MM.1S (cell line): ENCODE data around the gene ARL3.

ENCODE experiments used
- DNase-seq: peaks from one replicate; pipeline ENCODE4 v3.0.0-alpha.2; 2015
- H2AFZ ChIP-seq: fragments of 300-600 bp; sonication (generic); 2 replicates; pipeline ENCODE4 v1.6.0; 2016; ENCODE audit warnings: antibody characterized with exemption, low read length
- H3F3A ChIP-seq: fragments of 300-600 bp; sonication (generic); 2 replicates; pipeline ENCODE4 v1.6.1; 2016; ENCODE audit warnings: mild to moderate bottlenecking, antibody characterized with exemption, low read length, moderate library complexity, mixed read lengths; ENCODE audit not compliant: insufficient read depth
- H3K27ac ChIP-seq: fragments of 300-600 bp; sonication (generic); 2 replicates; pipeline ENCODE4 v1.5.1; 2016; ENCODE audit warnings: mild to moderate bottlenecking, low read length
- H3K27me3 ChIP-seq: fragments of 300-600 bp; sonication (generic); replicated peaks from 2 replicates; pipeline ENCODE4 v1.6.0; 2016; ENCODE audit warnings: low read length; ENCODE audit not compliant: insufficient read depth
- H3K36me3 ChIP-seq: fragments of 300-600 bp; sonication (generic); replicated peaks from 2 replicates; pipeline ENCODE4 v1.6.1; 2016; ENCODE audit warnings: mild to moderate bottlenecking, low read length, mixed read lengths; ENCODE audit not compliant: insufficient read depth
- H3K4me1 ChIP-seq: fragments of 300-600 bp; sonication (generic); 2 replicates; pipeline ENCODE4 v1.6.1; 2016; ENCODE audit warnings: low read length, mixed read lengths
- H3K4me2 ChIP-seq: fragments of 300-600 bp; sonication (generic); 2 replicates; pipeline ENCODE4 v1.6.0; 2016; ENCODE audit warnings: low read depth, low read length
- H3K4me3 ChIP-seq: fragments of 300-600 bp; sonication (generic); 2 replicates; pipeline ENCODE4 v1.5.1; 2016; ENCODE audit warnings: low read length, mixed read lengths
- H3K79me2 ChIP-seq: fragments of 300-600 bp; sonication (generic); 2 replicates; pipeline ENCODE4 v1.6.1; 2016; ENCODE audit warnings: mixed run types, low read length, mixed read lengths
- H3K9ac ChIP-seq: fragments of 300-600 bp; sonication (generic); 2 replicates; pipeline ENCODE4 v1.6.1; 2016; ENCODE audit warnings: low read length, mixed read lengths
- H3K9me2 ChIP-seq: fragments of 300-600 bp; sonication (generic); replicated peaks from 2 replicates; pipeline ENCODE4 v1.6.1; 2016; ENCODE audit warnings: mild to moderate bottlenecking, low read length, mixed read lengths; ENCODE audit not compliant: insufficient read depth
- H3K9me3 ChIP-seq: fragments of 300-600 bp; sonication (generic); replicated peaks from 2 replicates; pipeline ENCODE4 v1.6.1; 2016; ENCODE audit warnings: mild to moderate bottlenecking, low read length, mixed read lengths; ENCODE audit not compliant: insufficient read depth
- H4K20me1 ChIP-seq: fragments of 300-600 bp; sonication (generic); 2 replicates; pipeline ENCODE4 v1.6.1; 2016; ENCODE audit warnings: mild to moderate bottlenecking, low read length, moderate library complexity, mixed read lengths; ENCODE audit not compliant: insufficient read depth
- CTCF ChIP-seq: fragments of 300-600 bp; sonication (generic); IDR thresholded peaks from 2 replicates; pipeline ENCODE4 v1.5.1; 2016; ENCODE audit warnings: antibody characterized with exemption, low read length, mixed read lengths
- EZH2 ChIP-seq: fragments of 300-600 bp; sonication (generic); optimal IDR thresholded peaks from 2 replicates; pipeline ENCODE3; 2017; ENCODE audit warnings: low read depth, mild to moderate bottlenecking, antibody characterized with exemption, low read length, mixed read lengths
- EZH2phosphoT487 ChIP-seq: fragments of 300-600 bp; sonication (generic); IDR thresholded peaks from 2 replicates; pipeline ENCODE4 v1.6.1; 2018; ENCODE audit warnings: antibody characterized with exemption, low read length

Gene ARL3

GRCh38 chr10:102712843-102713538 is 1.2 kb downstream of the ARL3 start:
- DNase-seq = peak; percentile 24
- H3K9me2 ChIP-seq = no peaks in the 10 kb centered on the region
- peaks cover 25% of the 10 kb centered on the region for H3F3A ChIP-seq
- peak overlapping the region; percentile 73 for H3K4me2 ChIP-seq
- no peaks in the 10 kb centered on the region for H3K9me3 ChIP-seq
- H3K79me2 ChIP-seq = peaks cover 92% of the 10 kb centered on the region
- H2AFZ ChIP-seq = peak overlapping the region; percentile 96
- no peaks in the 10 kb centered on the region for H3K36me3 ChIP-seq
- H4K20me1 ChIP-seq = no peaks in the 10 kb centered on the region; the same call in 1 of the 2 replicates
- TF ChIP-seq CTCF = no peak
- TF ChIP-seq EZH2phosphoT487 = no peak
- no peak for TF ChIP-seq EZH2
- peak overlapping the region; percentile 99 for H3K4me3 ChIP-seq
- peak overlapping the region; percentile 94 for H3K9ac ChIP-seq
- peaks cover 11% of the 10 kb centered on the region for H3K4me1 ChIP-seq
- no peaks in the 10 kb centered on the region for H3K27me3 ChIP-seq
- peak overlapping the region; percentile 78 for H3K27ac ChIP-seq

DNA sequence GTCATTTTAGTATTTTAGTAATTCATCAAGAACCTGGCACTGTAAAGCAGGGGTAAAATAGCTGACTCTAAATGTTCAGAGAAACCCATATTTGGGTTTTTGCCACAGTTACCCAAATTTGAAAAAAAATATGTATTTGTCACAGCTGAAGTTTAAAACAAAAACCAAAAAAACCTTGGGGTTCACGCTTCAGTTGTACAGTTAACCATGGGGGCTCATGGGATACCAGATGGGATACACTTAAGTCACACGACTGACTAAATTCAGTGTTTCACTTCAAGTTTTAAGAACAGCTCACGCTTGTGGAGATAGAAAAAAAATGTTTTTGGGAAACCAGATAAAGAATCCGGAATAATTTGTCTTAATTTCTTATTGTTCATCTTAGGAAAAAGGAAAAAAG is 2.1 kb downstream of the ARL3 start:
- peak; percentile 32 for DNase-seq
- Histone ChIP-seq H3K27ac (peak overlapping the region; percentile 78; the same call in 1 of the 2 replicates), H3K9ac (peak overlapping the region; percentile 94), H3K9me2 (no peaks in the 10 kb centered on the region), H3K36me3 (no peaks in the 10 kb centered on the region), H3K4me1 (peaks cover 11% of the 10 kb centered on the region), H3K79me2 (peaks cover 92% of the 10 kb centered on the region), H3K27me3 (no peaks in the 10 kb centered on the region), H2AFZ (peak overlapping the region; percentile 5; the same call in 1 of the 2 replicates), H3K4me2 (peak overlapping the region; percentile 73), H4K20me1 (no peaks in the 10 kb centered on the region; the same call in 1 of the 2 replicates), H3F3A (peaks cover 25% of the 10 kb centered on the region), H3K9me3 (no peaks in the 10 kb centered on the region), H3K4me3 (peak overlapping the region; percentile 99)
- TF ChIP-seq EZH2 (no peak), CTCF (no peak)

- Histone ChIP-seq H3K36me3 (no peaks in the 10 kb centered on the region), H3K4me3 (no peak overlapping the region), H2AFZ (no peak overlapping the region), H3K79me2 (peaks cover 89% of the 10 kb centered on the region), H3F3A (peaks cover 25% of the 10 kb centered on the region), H3K27me3 (no peaks in the 10 kb centered on the region), H3K9me3 (no peaks in the 10 kb centered on the region), H3K9me2 (no peaks in the 10 kb centered on the region), H3K4me1 (peaks cover 4% of the 10 kb centered on the region; the same call in 1 of the 2 replicates), H3K9ac (no peak overlapping the region), H4K20me1 (no peaks in the 10 kb centered on the region), H3K27ac (no peak overlapping the region), H3K4me2 (no peak overlapping the region)
- TF ChIP-seq CTCF (no peak), EZH2 (no peak), EZH2phosphoT487 (no peak)
- no peak for DNase-seq
Observed at GRCh38 chr10:102710609-102711008, 3.6 kb downstream of the ARL3 start.
